ENCODE results near the gene SMIM1.

DNA sequence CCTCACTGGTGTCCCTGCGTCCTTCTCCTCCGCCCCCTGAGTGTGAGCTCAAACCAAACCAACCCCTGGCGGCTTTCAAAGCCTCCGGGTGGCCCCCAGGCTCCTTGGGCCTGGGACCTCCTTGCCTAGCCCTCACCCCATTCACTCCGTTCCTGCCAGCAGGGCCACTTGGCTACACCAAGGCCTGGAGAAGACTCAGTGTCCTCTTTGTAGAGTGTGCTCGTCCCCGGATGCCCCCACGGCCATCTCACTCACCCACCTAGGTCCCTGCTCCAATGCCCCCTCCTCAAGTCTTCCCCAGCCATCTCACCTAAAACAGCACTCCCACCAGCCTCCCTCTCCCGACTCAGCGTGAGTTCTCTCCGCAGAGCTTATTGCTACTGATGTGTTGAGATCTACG is 27.5 kb upstream of the SMIM1 start:
- TF ChIP-seq POLR2A (IDR thresholded peaks at IDR 0.05; ENCODE audit: low read depth, low read length) (no peak), POLR2AphosphoS5 (IDR thresholded peaks at IDR 0.05; ENCODE audit: low read depth, low read length) (no peak), POU2F2 (IDR thresholded peaks at IDR 0.05; ENCODE audit: low read depth, low read length) (no peak)

Data from GM12891 (cell line).